ENCODE results near the gene CUBN. TPM values are rescaled to one million over a fixed set of nuclear protein-coding genes. Genes with fewer than 3 reads are reported as not detected.

CUBN gene
- total and polyA plus RNA-seq, 2 donors = 0.54 to 6.1 TPM

DNA sequence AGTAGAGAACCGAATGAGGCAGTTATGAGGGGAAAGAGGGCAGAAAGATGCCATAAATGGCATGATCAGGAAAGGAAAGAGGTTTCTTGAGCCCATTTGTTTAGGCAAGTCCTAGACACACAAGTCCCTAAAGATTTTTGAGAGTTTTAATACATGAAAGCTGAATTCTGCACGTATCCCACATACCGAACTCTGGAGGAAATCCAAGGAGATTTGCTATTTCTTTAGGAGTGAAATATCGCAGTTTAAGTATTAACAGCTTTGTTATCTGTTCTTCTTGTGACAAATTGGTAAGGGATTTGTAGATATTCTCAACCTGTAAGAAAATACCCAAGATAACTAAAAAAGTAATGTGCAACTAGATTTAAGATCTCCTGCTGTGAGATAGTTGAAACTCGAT, 23.7 kb upstream of the CUBN start:
- H3K4me1 ChIP-seq (ENCODE audit: insufficient read depth) = no peaks in the 10 kb centered on the region
- no peak overlapping the region for H3K27ac ChIP-seq (ENCODE audit: low read depth)
- H3K36me3 ChIP-seq (ENCODE audit: insufficient read depth) = no peaks in the 10 kb centered on the region
- WGBS = 66% methylated on average over 5 of the region's 5 CpGs
- no peak overlapping the region for H3K4me3 ChIP-seq (ENCODE audit: low read depth, low read length)
- DNase-seq (ENCODE audit: extremely low spot score) = no peak

DNA sequence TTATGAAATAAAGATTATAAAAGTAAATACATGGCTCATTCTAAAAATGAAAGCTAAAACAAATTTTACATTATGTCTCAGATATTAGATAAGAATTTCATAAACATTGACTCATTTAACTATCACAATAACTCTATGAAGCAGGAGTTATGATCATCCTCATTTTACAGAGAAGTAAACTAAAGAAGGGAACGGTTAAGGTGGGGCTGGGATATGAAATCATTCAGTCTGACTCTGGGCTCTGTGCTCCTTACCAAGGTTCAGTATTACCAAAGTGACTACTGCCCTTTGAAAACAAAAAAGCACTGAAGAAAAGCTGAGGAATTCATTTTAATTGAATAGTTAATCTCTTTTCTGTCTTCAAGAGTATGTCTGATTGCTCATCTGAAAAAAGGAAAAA, 22.1 kb upstream of the CUBN start:
- Histone ChIP-seq H3K4me3 (ENCODE audit: low read depth, low read length) (no peak overlapping the region), H3K36me3 (ENCODE audit: insufficient read depth) (no peaks in the 10 kb centered on the region)

DNA sequence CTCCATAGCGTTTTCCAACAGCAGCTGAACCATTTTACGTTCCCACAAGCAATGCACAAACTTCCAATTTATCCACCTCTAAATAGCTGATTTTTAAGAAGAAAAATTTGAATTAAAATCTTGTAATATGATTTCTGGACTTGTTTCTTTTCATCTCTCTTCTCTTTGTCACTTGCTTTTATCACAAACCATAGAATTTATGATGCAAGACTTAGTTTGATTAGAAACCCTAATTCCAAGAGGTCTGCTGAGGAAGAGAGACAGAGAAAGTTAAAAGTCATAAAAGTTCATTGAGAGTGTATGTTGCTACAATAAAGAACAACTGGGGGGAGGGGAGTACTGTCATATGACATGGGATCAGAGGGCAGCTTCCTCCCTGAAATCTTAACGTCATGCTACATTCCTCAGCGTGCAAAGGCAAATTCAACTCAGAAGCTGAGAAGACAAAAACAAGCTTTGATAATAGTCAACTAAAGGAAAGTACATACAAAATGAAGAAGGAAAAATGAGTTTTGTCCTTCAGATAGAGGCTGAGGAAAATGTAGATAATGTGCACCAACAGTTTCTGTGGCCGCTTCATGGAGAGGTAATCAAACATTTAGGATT, 18.4 kb upstream of the CUBN start:
- no peak overlapping the region for H3K4me3 ChIP-seq (ENCODE audit: low read depth, low read length)
- no peak for DNase-seq (ENCODE audit: extremely low spot score)
- no peaks in the 10 kb centered on the region for H3K4me1 ChIP-seq (ENCODE audit: insufficient read depth)
- H3K27ac ChIP-seq (ENCODE audit: low read depth) = no peak overlapping the region
- H3K36me3 ChIP-seq (ENCODE audit: insufficient read depth) = no peaks in the 10 kb centered on the region
- 74% methylated on average over 5 of the region's 5 CpGs for WGBS

More for the DNA sequence above, 22.1 kb upstream of the CUBN start:
- no peak for DNase-seq (ENCODE audit: extremely low spot score)
- no peak overlapping the region for H3K27ac ChIP-seq (ENCODE audit: low read depth)
- H3K4me1 ChIP-seq (ENCODE audit: insufficient read depth) = no peaks in the 10 kb centered on the region
- WGBS = 34% methylated on average over 1 of the region's 1 CpG

DNA sequence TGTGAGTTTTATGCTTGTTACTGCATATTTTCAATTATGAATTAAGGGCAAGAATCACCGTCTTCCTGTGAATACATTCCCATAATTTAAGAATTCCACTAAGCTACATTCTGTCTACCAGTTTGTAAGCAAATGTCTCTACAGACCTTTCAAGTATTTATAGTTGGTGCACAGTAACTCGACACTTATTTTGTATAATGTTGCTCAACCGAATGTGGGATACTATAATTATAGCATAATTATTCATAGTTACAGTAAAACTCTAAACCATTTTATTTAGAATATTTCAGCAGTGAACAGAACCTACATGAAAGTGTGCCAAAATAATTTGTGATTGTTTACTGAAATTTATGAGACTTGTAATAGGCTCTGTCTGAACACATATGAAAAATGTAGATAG, 17.3 kb upstream of the CUBN start:
- Histone ChIP-seq H3K4me1 (ENCODE audit: insufficient read depth) (no peaks in the 10 kb centered on the region), H3K27ac (ENCODE audit: low read depth) (no peak overlapping the region), H3K36me3 (ENCODE audit: insufficient read depth) (no peaks in the 10 kb centered on the region), H3K4me3 (ENCODE audit: low read depth, low read length) (no peak overlapping the region)
- no peak for DNase-seq (ENCODE audit: extremely low spot score)
- 72% methylated on average over 3 of the region's 3 CpGs for WGBS

DNA sequence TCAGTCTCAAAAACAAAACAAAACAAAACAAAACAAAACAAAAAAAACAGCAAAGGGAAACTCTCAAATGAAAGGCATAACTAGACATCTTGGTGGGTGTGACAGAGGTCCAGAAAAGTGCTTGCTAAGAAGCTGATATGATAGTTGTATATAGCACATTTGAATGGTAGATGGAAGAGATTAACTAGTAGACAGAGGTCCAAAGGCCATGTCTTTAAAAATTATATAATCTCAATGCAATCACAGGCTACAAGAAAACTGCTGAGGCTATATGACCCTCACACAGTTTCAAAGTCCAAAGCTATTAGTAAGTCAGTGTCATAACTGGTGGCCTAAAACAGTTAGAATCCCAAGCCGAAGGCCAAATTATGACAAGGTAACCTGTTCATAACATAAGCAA, 15.6 kb upstream of the CUBN start:
- DNase-seq (ENCODE audit: extremely low spot score) = no peak
- 90% methylated on average over 1 of the region's 1 CpG for WGBS
- no peak overlapping the region for H3K4me3 ChIP-seq (ENCODE audit: low read depth, low read length)
- no peaks in the 10 kb centered on the region for H3K4me1 ChIP-seq (ENCODE audit: insufficient read depth)
- H3K36me3 ChIP-seq (ENCODE audit: insufficient read depth) = no peaks in the 10 kb centered on the region
- no peak overlapping the region for H3K27ac ChIP-seq (ENCODE audit: low read depth)

DNA sequence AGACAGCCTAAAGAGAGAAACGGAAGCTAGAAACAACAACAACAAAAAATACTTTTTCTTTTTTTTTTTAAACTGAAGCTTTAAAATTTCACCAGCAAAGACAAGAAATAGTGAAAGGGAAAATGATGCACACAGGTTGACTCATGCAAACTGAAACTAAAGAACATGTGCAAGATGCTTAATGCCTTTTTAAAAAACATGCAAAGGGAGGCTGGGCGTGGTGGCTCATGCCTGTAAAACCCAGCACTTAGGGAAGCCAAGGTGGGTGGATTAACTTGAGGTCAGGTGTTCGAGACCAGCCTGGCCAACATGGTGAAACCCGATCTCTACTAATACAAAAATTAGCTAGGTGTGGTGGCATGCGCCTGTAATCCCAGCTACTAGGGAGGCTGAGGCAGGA, 15.1 kb upstream of the CUBN start:
- 87% methylated on average over 5 of the region's 5 CpGs for WGBS
- H3K4me1 ChIP-seq (ENCODE audit: insufficient read depth) = no peaks in the 10 kb centered on the region
- H3K4me3 ChIP-seq (ENCODE audit: low read depth, low read length) = no peak overlapping the region
- H3K36me3 ChIP-seq (ENCODE audit: insufficient read depth) = no peaks in the 10 kb centered on the region
- no peak for DNase-seq (ENCODE audit: extremely low spot score)
- H3K27ac ChIP-seq (ENCODE audit: low read depth) = no peak overlapping the region

DNA sequence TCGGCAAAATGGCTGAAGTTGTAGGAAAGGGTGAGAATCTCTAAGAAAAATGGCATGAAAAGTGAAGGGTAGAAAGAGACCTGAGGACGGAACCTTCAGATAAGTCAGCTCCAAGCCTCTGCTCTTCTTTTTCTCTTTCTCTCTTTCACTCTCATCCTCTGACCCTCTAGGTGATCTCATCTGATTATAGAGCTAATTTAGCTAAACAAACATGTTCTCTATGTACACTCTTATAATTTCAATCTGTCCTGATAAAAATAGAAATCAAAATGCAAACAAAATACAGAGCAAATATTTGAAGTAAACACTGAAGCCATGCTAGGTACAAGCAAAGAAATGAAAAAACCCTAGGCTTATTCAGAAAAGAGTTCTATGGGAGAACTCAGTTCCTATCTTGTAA, 14.4 kb upstream of the CUBN start:
- 90% methylated on average over 2 of the region's 2 CpGs for WGBS
- no peak for DNase-seq (ENCODE audit: extremely low spot score)
- H3K36me3 ChIP-seq (ENCODE audit: insufficient read depth) = no peaks in the 10 kb centered on the region
- no peak overlapping the region for H3K4me3 ChIP-seq (ENCODE audit: low read depth, low read length)
- H3K27ac ChIP-seq (ENCODE audit: low read depth) = no peak overlapping the region
- H3K4me1 ChIP-seq (ENCODE audit: insufficient read depth) = no peaks in the 10 kb centered on the region

DNA sequence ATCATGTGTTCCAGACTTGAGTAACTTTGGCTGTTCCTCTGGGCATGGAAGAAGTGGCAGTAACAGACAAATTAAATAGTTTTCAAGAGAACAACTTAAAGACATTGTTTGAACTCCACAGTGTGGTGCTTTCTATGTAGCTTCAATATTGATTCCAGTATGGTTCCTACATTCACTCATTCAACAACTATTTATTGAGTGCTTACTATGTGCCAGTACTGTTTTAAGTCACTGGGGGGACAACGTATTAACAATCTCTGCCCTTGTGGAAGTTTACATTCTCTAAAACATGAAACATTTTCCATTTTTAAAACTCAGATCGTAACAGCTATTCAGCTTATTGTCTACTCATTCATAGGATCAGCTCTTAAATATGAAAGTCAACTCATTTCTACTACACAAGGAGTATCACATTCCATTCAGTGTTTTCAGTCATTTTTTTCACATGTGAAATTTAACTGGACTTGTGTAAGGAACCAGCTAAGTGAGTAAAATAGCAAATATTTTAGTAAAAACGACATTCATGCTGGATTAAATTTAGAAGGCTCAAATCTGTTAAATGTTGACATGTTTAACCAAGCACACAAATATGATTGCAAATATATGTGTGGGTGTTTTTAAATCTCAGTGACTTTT, 13.6 kb upstream of the CUBN start:
- Histone ChIP-seq H3K4me3 (ENCODE audit: low read depth, low read length) (no peak overlapping the region), H3K36me3 (ENCODE audit: insufficient read depth) (no peaks in the 10 kb centered on the region), H3K27ac (ENCODE audit: low read depth) (no peak overlapping the region), H3K4me1 (ENCODE audit: insufficient read depth) (no peaks in the 10 kb centered on the region)
- DNase-seq (ENCODE audit: extremely low spot score) = no peak
- WGBS = 66% methylated on average over 3 of the region's 3 CpGs

DNA sequence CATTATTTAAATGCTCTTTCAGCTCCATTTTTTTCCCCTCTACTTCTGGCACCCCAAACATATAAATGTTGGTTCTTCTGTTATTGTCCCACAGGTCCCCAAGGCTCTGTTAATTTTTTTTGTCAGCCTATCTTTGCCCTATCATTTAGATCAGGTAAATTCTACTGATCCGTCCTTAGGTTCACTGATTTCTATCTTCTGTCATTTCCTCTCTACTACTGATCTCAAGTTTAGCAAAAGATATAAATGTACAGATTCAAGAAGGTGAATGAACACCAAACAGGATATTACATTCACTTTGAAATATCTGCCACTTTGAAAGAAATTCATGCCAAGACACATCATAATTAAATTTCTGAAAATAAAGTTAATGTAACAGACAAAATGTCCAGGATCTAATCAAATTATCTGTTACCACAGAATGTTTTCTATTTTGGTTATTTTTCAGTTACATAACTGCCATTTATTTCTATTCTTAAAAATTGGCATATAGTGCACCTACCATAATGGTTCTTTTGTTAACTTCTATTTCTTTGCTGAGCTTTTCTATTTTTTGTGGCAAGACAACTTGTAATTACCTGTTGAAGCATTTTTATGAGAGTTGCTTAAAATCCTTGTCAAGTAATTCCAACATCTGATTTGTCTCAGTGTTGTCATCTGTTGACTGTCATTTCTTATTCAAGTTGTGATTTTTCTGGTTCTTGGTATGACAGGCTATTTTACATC, 12.1 kb upstream of the CUBN start:
- H3K36me3 ChIP-seq (ENCODE audit: insufficient read depth) = no peaks in the 10 kb centered on the region
- H3K27ac ChIP-seq (ENCODE audit: low read depth) = no peak overlapping the region
- no peak overlapping the region for H3K4me3 ChIP-seq (ENCODE audit: low read depth, low read length)
- 83% methylated on average over 1 of the region's 1 CpG for WGBS
- no peaks in the 10 kb centered on the region for H3K4me1 ChIP-seq (ENCODE audit: insufficient read depth)
- no peak for DNase-seq (ENCODE audit: extremely low spot score)

DNA sequence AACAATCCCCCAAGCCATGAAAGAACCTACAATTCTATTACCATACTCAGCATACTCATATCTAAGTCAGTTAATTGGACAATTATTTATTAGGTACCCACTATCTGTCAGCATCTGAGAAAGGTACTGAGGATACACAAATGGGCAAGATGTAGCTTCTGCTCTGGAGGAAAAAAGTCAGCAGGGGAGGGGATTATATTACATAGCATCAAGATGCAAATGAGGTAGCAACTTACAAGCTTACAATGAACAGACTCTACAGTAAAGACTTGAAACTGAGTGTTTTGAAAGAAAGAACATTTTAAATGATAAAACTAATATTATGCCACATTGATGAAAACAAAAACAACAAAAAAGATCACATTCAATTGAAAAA, 10.8 kb upstream of the CUBN start:
- H3K4me1 ChIP-seq (ENCODE audit: insufficient read depth) = no peaks in the 10 kb centered on the region
- no peaks in the 10 kb centered on the region for H3K36me3 ChIP-seq (ENCODE audit: insufficient read depth)
- H3K4me3 ChIP-seq (ENCODE audit: low read depth, low read length) = no peak overlapping the region
- no peak for DNase-seq (ENCODE audit: extremely low spot score)
- no peak overlapping the region for H3K27ac ChIP-seq (ENCODE audit: low read depth)

DNA sequence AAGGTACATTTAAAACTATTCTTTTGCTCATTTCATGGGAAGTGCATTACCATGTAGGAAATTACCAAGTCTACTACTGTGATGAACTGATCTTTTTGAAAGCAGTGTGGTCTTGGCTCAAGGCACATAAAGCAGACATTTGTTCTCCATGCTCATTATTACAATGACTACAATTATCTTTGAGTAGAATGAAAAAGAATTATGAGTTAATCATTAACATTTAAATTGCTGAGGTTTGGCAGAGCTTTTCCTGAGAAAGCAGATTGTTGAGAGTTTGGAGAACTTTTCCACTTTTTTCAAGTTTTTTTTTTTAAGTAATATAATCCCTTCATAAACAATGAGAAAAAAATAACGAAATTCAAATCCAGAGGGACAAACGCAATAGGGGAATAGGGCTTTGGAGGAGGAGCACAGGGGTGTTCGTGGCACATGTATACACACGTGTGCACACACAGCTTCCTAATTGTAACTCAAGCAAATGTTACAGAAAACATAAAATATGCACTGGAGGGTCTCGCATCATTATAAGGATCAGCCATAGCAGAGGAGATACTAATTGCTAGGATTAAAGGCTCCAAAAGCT, 8.9 kb upstream of the CUBN start:
- Histone ChIP-seq H3K4me1 (ENCODE audit: insufficient read depth) (no peaks in the 10 kb centered on the region), H3K4me3 (ENCODE audit: low read depth, low read length) (no peak overlapping the region), H3K27ac (ENCODE audit: low read depth) (no peak overlapping the region), H3K36me3 (ENCODE audit: insufficient read depth) (no peaks in the 10 kb centered on the region)
- no peak for DNase-seq (ENCODE audit: extremely low spot score)
- 49% methylated on average over 5 of the region's 5 CpGs for WGBS

DNA sequence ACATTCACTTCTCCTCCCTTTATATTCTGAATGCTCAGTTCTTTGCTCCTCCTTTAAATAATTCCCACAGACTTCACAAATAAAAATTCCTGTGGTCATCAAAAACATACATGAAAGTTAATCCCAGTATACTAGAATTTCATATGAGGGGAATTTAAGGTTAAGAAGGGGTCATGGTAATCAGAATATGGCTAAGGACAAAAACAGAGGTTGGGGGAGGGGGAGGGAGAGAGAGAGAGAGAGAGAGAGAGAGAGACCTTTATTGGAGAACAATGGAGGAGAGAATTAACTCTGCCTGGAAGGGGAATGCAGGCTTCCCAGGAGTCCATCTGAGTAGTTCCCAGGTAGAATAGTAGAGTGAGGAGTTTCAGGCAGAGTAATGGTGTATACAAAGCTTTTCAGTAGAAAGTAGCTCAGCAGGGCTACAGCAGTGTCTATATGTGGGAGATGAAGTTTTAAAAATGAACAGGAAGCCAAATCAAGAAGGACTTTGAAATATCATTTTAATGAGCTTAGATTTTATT, 5.2 kb upstream of the CUBN start:
- no peak overlapping the region for H3K27ac ChIP-seq (ENCODE audit: low read depth)
- H3K4me3 ChIP-seq (ENCODE audit: low read depth, low read length) = no peak overlapping the region
- no peaks in the 10 kb centered on the region for H3K36me3 ChIP-seq (ENCODE audit: insufficient read depth)
- no peak for DNase-seq (ENCODE audit: extremely low spot score)
- H3K4me1 ChIP-seq (ENCODE audit: insufficient read depth) = no peaks in the 10 kb centered on the region

DNA sequence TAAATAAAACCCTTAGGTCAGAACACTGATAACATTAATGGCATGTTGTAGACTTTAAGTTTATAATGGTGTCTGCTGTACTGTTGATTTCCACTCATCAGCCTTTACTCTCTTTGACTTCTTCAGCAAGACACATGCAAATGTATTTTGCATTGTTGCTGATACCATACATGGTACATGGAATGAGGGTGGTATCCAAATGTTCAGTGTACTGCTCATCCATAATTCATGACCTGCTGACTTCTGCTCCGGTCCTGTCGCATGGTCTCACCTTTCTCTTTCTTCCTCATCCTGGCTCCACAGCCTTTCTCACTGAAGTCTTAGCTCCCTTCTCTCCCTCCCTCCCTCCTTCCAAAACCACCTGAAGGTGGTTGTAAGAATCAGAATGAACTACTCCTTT, 4.7 kb upstream of the CUBN start:
- Histone ChIP-seq H3K27ac (ENCODE audit: low read depth) (no peak overlapping the region), H3K4me1 (ENCODE audit: insufficient read depth) (no peaks in the 10 kb centered on the region), H3K36me3 (ENCODE audit: insufficient read depth) (no peaks in the 10 kb centered on the region), H3K4me3 (ENCODE audit: low read depth, low read length) (no peak overlapping the region)
- no peak for DNase-seq (ENCODE audit: extremely low spot score)
- WGBS = 93% methylated on average over 2 of the region's 2 CpGs

DNA sequence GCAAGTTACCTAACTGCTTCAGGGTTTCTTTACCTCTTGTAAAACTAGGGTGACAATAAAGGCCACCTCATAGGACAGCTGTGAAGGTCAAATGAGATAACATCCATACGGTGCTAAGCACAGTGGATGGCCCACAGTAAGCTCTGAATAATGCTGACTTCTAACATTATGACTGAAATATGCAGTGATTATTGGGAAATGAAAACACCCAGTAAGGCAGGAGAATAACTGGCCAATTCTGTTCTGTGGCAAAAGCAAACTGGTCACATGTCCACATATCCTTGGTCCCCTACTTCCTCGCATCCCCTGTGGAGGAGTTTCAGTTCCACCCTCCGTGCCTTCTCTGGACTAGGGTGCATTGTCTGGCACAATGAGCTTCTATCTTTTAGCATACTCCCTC, 1.4 kb downstream of the CUBN start:
- no peak for DNase-seq (ENCODE audit: extremely low spot score)
- 78% methylated on average over 3 of the region's 3 CpGs for WGBS
- Histone ChIP-seq H3K36me3 (ENCODE audit: insufficient read depth) (no peaks in the 10 kb centered on the region), H3K27ac (ENCODE audit: low read depth) (no peak overlapping the region), H3K4me1 (ENCODE audit: insufficient read depth) (no peaks in the 10 kb centered on the region), H3K4me3 (ENCODE audit: low read depth, low read length) (no peak overlapping the region)

Data from urinary bladder (tissue), 4 donors.